Measurements from ENCODE around the gene VSNL1. TPM values are rescaled to one million over a fixed set of nuclear protein-coding genes. Genes with fewer than 3 reads are reported as not detected.

Gene VSNL1
- total RNA-seq, 1 experiment from 2014 or later: not detected

DNA sequence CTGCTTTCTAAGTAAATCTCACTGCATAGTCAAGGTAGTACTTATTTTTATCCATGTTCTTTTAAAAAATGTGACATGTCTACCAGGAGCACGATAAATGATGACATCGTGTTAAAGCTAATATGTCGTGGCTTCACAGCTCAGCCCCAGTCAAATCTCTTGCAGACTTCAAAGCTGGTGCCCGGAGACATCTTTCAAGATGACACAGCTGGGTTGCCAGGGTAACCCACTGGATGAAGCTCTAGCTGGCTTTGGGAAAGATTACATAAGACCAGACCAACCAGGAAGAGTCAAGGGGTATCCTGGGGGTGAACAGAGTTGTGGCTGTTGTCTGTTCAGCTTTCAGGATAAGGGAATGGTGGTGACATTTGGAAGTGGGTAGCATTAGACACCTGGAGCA lies 67.8 kb downstream of the VSNL1 start:
- H3K79me2 ChIP-seq (ENCODE audit: low read depth): no peaks in the 10 kb centered on the region
- no peak for TF ChIP-seq EZH2 (IDR thresholded peaks at IDR 0.05; ENCODE audit: low read depth)
- TF ChIP-seq, protein P1, sequence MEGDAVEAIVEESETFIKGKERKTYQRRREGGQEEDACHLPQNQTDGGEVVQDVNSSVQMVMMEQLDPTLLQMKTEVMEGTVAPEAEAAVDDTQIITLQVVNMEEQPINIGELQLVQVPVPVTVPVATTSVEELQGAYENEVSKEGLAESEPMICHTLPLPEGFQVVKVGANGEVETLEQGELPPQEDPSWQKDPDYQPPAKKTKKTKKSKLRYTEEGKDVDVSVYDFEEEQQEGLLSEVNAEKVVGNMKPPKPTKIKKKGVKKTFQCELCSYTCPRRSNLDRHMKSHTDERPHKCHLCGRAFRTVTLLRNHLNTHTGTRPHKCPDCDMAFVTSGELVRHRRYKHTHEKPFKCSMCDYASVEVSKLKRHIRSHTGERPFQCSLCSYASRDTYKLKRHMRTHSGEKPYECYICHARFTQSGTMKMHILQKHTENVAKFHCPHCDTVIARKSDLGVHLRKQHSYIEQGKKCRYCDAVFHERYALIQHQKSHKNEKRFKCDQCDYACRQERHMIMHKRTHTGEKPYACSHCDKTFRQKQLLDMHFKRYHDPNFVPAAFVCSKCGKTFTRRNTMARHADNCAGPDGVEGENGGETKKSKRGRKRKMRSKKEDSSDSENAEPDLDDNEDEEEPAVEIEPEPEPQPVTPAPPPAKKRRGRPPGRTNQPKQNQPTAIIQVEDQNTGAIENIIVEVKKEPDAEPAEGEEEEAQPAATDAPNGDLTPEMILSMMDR (conservative IDR thresholded peaks at IDR 0.05): no peak
- no peaks in the 10 kb centered on the region for H4K20me1 ChIP-seq (ENCODE audit: insufficient read depth)
- DNase-seq: no peak
- no peak overlapping the region for H2AFZ ChIP-seq
- BruUV-seq (replicated peaks): no TSS peak
- CTCF ChIA-PET: no interaction called here
- no peak overlapping the region for H3K27ac ChIP-seq
- no peaks in the 10 kb centered on the region for H3K4me1 ChIP-seq (replicated peaks; ENCODE audit: insufficient read depth)
- H3K4me3 ChIP-seq: no peak overlapping the region
- H3F3A ChIP-seq (ENCODE audit: insufficient read depth, low read depth): no peaks in the 10 kb centered on the region
- POLR2A ChIA-PET (ENCODE audit: unreplicated experiment): no interaction called here
- H3K27me3 ChIP-seq (ENCODE audit: insufficient read depth, low read depth): no peaks in the 10 kb centered on the region
- H3K9me2 ChIP-seq (ENCODE audit: insufficient read depth): no peaks in the 10 kb centered on the region
- no peaks in the 10 kb centered on the region for H3K9me3 ChIP-seq (ENCODE audit: insufficient read depth, low read depth)
- no peak overlapping the region for H3K4me2 ChIP-seq
- no peaks in the 10 kb centered on the region for H3K36me3 ChIP-seq (ENCODE audit: low read depth)
- intact Hi-C loops (cut with micrococcal nuclease; ENCODE audit: unreplicated experiment): no loop called here

- DNase-seq: no peak
- TF ChIP-seq, protein P1 (conservative IDR thresholded peaks at IDR 0.05): no peak
- no peak for TF ChIP-seq EZH2 (IDR thresholded peaks at IDR 0.05; ENCODE audit: low read depth)
- no peak overlapping the region for H3K4me3 ChIP-seq
- no TSS peak for BruUV-seq (replicated peaks)
- no peaks in the 10 kb centered on the region for H4K20me1 ChIP-seq (ENCODE audit: insufficient read depth)
- no peak overlapping the region for H3K27ac ChIP-seq
- H3K9me2 ChIP-seq (ENCODE audit: insufficient read depth): 0 out of 2 replicates have a peak, but pooled peaks cover 5% of the 10 kb centered on the region
- no peak overlapping the region for H3K4me2 ChIP-seq
- ChIA-PET CTCF (no interaction called here), POLR2A (ENCODE audit: unreplicated experiment) (no interaction called here)
- no peaks in the 10 kb centered on the region for H3K79me2 ChIP-seq (ENCODE audit: low read depth)
- peaks cover 6% of the 10 kb centered on the region for H3K4me1 ChIP-seq (replicated peaks; ENCODE audit: insufficient read depth)
- no peak overlapping the region for H2AFZ ChIP-seq
- no peaks in the 10 kb centered on the region for H3K9me3 ChIP-seq (ENCODE audit: insufficient read depth, low read depth)
- 0 out of 2 replicates have a peak, but pooled peaks cover 4% of the 10 kb centered on the region for H3F3A ChIP-seq (ENCODE audit: insufficient read depth, low read depth)
- intact Hi-C loops (cut with micrococcal nuclease; ENCODE audit: unreplicated experiment): no loop called here
- H3K36me3 ChIP-seq (ENCODE audit: low read depth): no peaks in the 10 kb centered on the region
- H3K27me3 ChIP-seq (ENCODE audit: insufficient read depth, low read depth): no peaks in the 10 kb centered on the region
Observed at GRCh38 chr2:17610521-17610920, 70.0 kb downstream of the VSNL1 start.

GRCh38 chr2:17611036-17611435 lies 70.5 kb downstream of the VSNL1 start:
- H2AFZ ChIP-seq: no peak overlapping the region
- no peak for DNase-seq
- peaks cover 11% of the 10 kb centered on the region for H3K4me1 ChIP-seq (replicated peaks; ENCODE audit: insufficient read depth)
- POLR2A ChIA-PET (ENCODE audit: unreplicated experiment): no interaction called here
- no peak overlapping the region for H3K4me2 ChIP-seq
- no peaks in the 10 kb centered on the region for H3K27me3 ChIP-seq (ENCODE audit: insufficient read depth, low read depth)
- BruUV-seq (replicated peaks): no TSS peak
- peaks cover 8% of the 10 kb centered on the region; the same call in 1 of the 2 replicates for H3F3A ChIP-seq (ENCODE audit: insufficient read depth, low read depth)
- no peak overlapping the region for H3K27ac ChIP-seq
- TF ChIP-seq EZH2 (IDR thresholded peaks at IDR 0.05; ENCODE audit: low read depth): no peak
- TF ChIP-seq, protein P1 (conservative IDR thresholded peaks at IDR 0.05): no peak
- H3K9me3 ChIP-seq (ENCODE audit: insufficient read depth, low read depth): no peaks in the 10 kb centered on the region
- H3K9me2 ChIP-seq (ENCODE audit: insufficient read depth): 0 out of 2 replicates have a peak, but pooled peaks cover 5% of the 10 kb centered on the region
- H3K4me3 ChIP-seq: no peak overlapping the region
- H3K79me2 ChIP-seq (ENCODE audit: low read depth): no peaks in the 10 kb centered on the region
- H4K20me1 ChIP-seq (ENCODE audit: insufficient read depth): no peaks in the 10 kb centered on the region
- CTCF ChIA-PET: no interaction called here
- H3K36me3 ChIP-seq (ENCODE audit: low read depth): no peaks in the 10 kb centered on the region
- intact Hi-C loops (cut with micrococcal nuclease; ENCODE audit: unreplicated experiment): no loop called here

Measured in PC-9 (cell line).